Spinal cord (tissue), 10 donors: ENCODE data around the gene SURF1. TPM values are rescaled to one million over a fixed set of nuclear protein-coding genes. Genes with fewer than 3 reads are reported as not detected.
A peak's percentile ranks its signal among the peaks of the same experiment; 100 is the strongest.

ENCODE experiments used
- DNase-seq, 6 donors: peaks; one replicate each; pipeline versions ENCODE4 v3.0.0 to v3.0.0-alpha.2; 2013 to 2015; ENCODE audit warnings: low spot score in 6 of 6, low read depth in 4 of 6
- H3K27ac ChIP-seq: one replicate; pipeline ENCODE4 v1.5.1; 2013; ENCODE audit warnings: low read depth, low read length, control low read depth
- H3K27me3 ChIP-seq: one replicate; pipeline ENCODE4 v1.6.1; 2013; ENCODE audit warnings: low read length; ENCODE audit not compliant: control insufficient read depth, insufficient read depth
- H3K36me3 ChIP-seq: one replicate; pipeline ENCODE4 v1.6.1; 2013; ENCODE audit warnings: low read length; ENCODE audit not compliant: control insufficient read depth, insufficient read depth
- H3K4me1 ChIP-seq: one replicate; pipeline ENCODE4 v1.6.1; 2013; ENCODE audit warnings: low read length; ENCODE audit not compliant: control insufficient read depth, insufficient read depth
- H3K4me3 ChIP-seq: one replicate; pipeline ENCODE4 v1.5.1; 2013; ENCODE audit warnings: low read depth, low read length, control low read depth
- H3K9me3 ChIP-seq: one replicate; pipeline ENCODE4 v1.6.1; 2013; ENCODE audit warnings: low read length; ENCODE audit not compliant: control insufficient read depth, insufficient read depth
- WGBS: methylation state at CpG from one replicate; pipeline ENCODE4 v1.1.5; 2013; ENCODE audit warnings: missing lambda C conversion rate; ENCODE audit not compliant: insufficient coverage; 5-methylcytosine and 5-hydroxymethylcytosine counted together
- polyA plus RNA-seq, 2 donors: library from polyadenylated mRNA; unstranded; fragments of 120-200 nt; gene quantifications; one replicate each; pipeline ENCODE4 v1.2.1, GENCODE V29; 2013; ENCODE audit not compliant: insufficient read length in 2 of 2
- total RNA-seq, 2 donors: library from RNA; depleted of rRNA in 1 of 2; stranded (reverse); fragments of 120-200 nt in 1 of 2; fragments of >200 nt in 1 of 2; gene quantifications; one replicate each; pipeline versions ENCODE4 v1.2.3 to v1.2.4, GENCODE V29; 2013 to 2014
- donor health status: healthy.

SURF1 gene
- total and polyA plus RNA-seq, 4 donors = 14.7 to 39.1 (median 34.7) TPM

GRCh38 chr9:133355881-133356357 lies 368 bp downstream of the SURF1 start:
- H3K27ac ChIP-seq = no peak overlapping the region
- H3K27me3 ChIP-seq = no peaks in the 10 kb centered on the region
- H3K4me1 ChIP-seq = peaks cover 44% of the 10 kb centered on the region
- H3K36me3 ChIP-seq = peaks cover 69% of the 10 kb centered on the region
- peak overlapping the region; percentile 62 for H3K4me3 ChIP-seq
- DNase-seq = no peak
- H3K9me3 ChIP-seq = no peaks in the 10 kb centered on the region
- under 1% methylated on average over 31 of the region's 31 CpGs for WGBS

- H3K9me3 ChIP-seq = no peaks in the 10 kb centered on the region
- peaks cover 43% of the 10 kb centered on the region for H3K4me1 ChIP-seq
- 89% methylated on average over 7 of the region's 7 CpGs for WGBS
- DNase-seq = no peak
- no peak overlapping the region for H3K27ac ChIP-seq
- peaks cover 68% of the 10 kb centered on the region for H3K36me3 ChIP-seq
- H3K27me3 ChIP-seq = no peaks in the 10 kb centered on the region
- H3K4me3 ChIP-seq = no peak overlapping the region
Observed at GRCh38 chr9:133354766-133355165, 1.5 kb downstream of the SURF1 start.

- H3K36me3 ChIP-seq = peaks cover 61% of the 10 kb centered on the region
Observed at GRCh38 chr9:133353548-133353947, 2.7 kb downstream of the SURF1 start.

GRCh38 chr9:133352635-133353340 lies 3.5 kb downstream of the SURF1 start:
- 80% methylated on average over 6 of the region's 8 CpGs for WGBS
- Histone ChIP-seq H3K4me3 (no peak overlapping the region), H3K27ac (no peak overlapping the region), H3K9me3 (no peaks in the 10 kb centered on the region), H3K36me3 (peaks cover 55% of the 10 kb centered on the region), H3K4me1 (peaks cover 38% of the 10 kb centered on the region), H3K27me3 (no peaks in the 10 kb centered on the region)
- DNase-seq = no peak

More at GRCh38 chr9:133353548-133353947, 2.7 kb downstream of the SURF1 start:
- Histone ChIP-seq H3K27ac (no peak overlapping the region), H3K4me1 (peaks cover 41% of the 10 kb centered on the region), H3K4me3 (no peak overlapping the region), H3K9me3 (no peaks in the 10 kb centered on the region), H3K27me3 (no peaks in the 10 kb centered on the region)
- DNase-seq = no peak
- 86% methylated on average over 5 of the region's 5 CpGs for WGBS

- H3K27ac ChIP-seq = no peak overlapping the region
Observed at GRCh38 chr9:133351908-133352634, 4.2 kb downstream of the SURF1 start.

GRCh38 chr9:133351526-133351907 lies 4.8 kb downstream of the SURF1 start:
- H3K4me1 ChIP-seq = peaks cover 33% of the 10 kb centered on the region

More at GRCh38 chr9:133351908-133352634, 4.2 kb downstream of the SURF1 start:
- peaks cover 50% of the 10 kb centered on the region for H3K36me3 ChIP-seq
- no peak overlapping the region for H3K4me3 ChIP-seq
- DNase-seq = no peak
- H3K4me1 ChIP-seq = peaks cover 32% of the 10 kb centered on the region
- no peaks in the 10 kb centered on the region for H3K9me3 ChIP-seq
- WGBS = 77% methylated on average over 13 of the region's 14 CpGs
- no peaks in the 10 kb centered on the region for H3K27me3 ChIP-seq

GRCh38 chr9:133349965-133350616 lies 6.2 kb downstream of the SURF1 start:
- Histone ChIP-seq H3K36me3 (peaks cover 67% of the 10 kb centered on the region), H3K4me3 (no peak overlapping the region), H3K4me1 (peaks cover 31% of the 10 kb centered on the region), H3K27me3 (no peaks in the 10 kb centered on the region), H3K27ac (no peak overlapping the region), H3K9me3 (no peaks in the 10 kb centered on the region)
- no peak for DNase-seq
- 92% methylated on average over 15 of the region's 15 CpGs for WGBS

More at GRCh38 chr9:133351526-133351907, 4.8 kb downstream of the SURF1 start:
- no CpG with 5 or more reads among the region's 3 CpGs for WGBS
- peaks cover 52% of the 10 kb centered on the region for H3K36me3 ChIP-seq
- H3K9me3 ChIP-seq = no peaks in the 10 kb centered on the region
- no peak for DNase-seq
- no peaks in the 10 kb centered on the region for H3K27me3 ChIP-seq
- no peak overlapping the region for H3K4me3 ChIP-seq
- no peak overlapping the region for H3K27ac ChIP-seq

- Histone ChIP-seq H3K27me3 (no peaks in the 10 kb centered on the region), H3K27ac (peak overlapping the region; percentile 93), H3K4me3 (peak overlapping the region; percentile 99), H3K4me1 (peaks cover 27% of the 10 kb centered on the region), H3K9me3 (no peaks in the 10 kb centered on the region), H3K36me3 (peaks cover 71% of the 10 kb centered on the region)
- 15% methylated on average over 23 of the region's 25 CpGs for WGBS
- no peak for DNase-seq
Observed at GRCh38 chr9:133348718-133349573, 7.3 kb downstream of the SURF1 start.
